Panc1 (cell line): ENCODE measurements around the gene HCN2. TPM values are rescaled to one million over a fixed set of nuclear protein-coding genes. Genes with fewer than 3 reads are reported as not detected.

Source experiments
- ATAC-seq: fragments of 200-7000 bp; cut with Tn5 transposase; 2 replicates; pipeline ENCODE4 v1.9.1; 2020; ENCODE audit warnings: mild to moderate bottlenecking, moderate library complexity
- BruUV-seq: library from RNA; stranded (reverse); fragments of 400-500 nt; replicated peaks from 2 replicates; lab custom pipeline; 2021; lab: Mats Ljungman, UMichigan
- CTCF ChIA-PET: fragments of 300-600 bp; sonication (Branson Sonifier 250); formaldehyde crosslinking; loops from one replicate; lab custom pipeline; 2022; ENCODE audit warnings: antibody characterized with exemption; lab: Charles Lee
- POLR2A ChIA-PET: fragments of 300-600 bp; sonication (Branson Sonifier 250); formaldehyde crosslinking; loops from one replicate; lab custom pipeline; 2022; ENCODE audit warnings: antibody characterized with exemption; lab: Charles Lee
- DNase-seq: peaks from one replicate; pipeline ENCODE4 v3.0.0-alpha.2; 2010; ENCODE audit warnings: low read depth, low spot score
- H3K27ac ChIP-seq: 2 replicates; pipeline ENCODE4 v1.5.1; 2011; ENCODE audit warnings: mild to moderate bottlenecking, low read length, inconsistent platforms
- H3K27me3 ChIP-seq: fragments of 200-500 bp; sonication (Bioruptor generic); 2 replicates; pipeline ENCODE4 v1.6.0; 2014; ENCODE audit warnings: low read length, inconsistent platforms; ENCODE audit not compliant: control insufficient read depth, insufficient read depth
- H3K36me3 ChIP-seq: fragments of 200-500 bp; sonication (Bioruptor generic); 2 replicates; pipeline ENCODE4 v1.5.1; 2014; ENCODE audit warnings: inconsistent platforms, mild to moderate bottlenecking, low read length, moderate library complexity; ENCODE audit not compliant: control insufficient read depth, insufficient read depth
- H3K4me1 ChIP-seq: 2 replicates; pipeline ENCODE4 v1.5.1; 2011; ENCODE audit warnings: inconsistent platforms, mild to moderate bottlenecking, low read length, moderate library complexity; ENCODE audit not compliant: control insufficient read depth, insufficient read depth
- H3K4me3 ChIP-seq, 2 experiments: 2 replicates each; pipeline ENCODE4 v1.5.1; 2011 to 2012; ENCODE audit warnings: low read depth in 2 of 2, low read length in 2 of 2, mild to moderate bottlenecking in 2 of 2, inconsistent platforms in 1 of 2, moderate library complexity in 1 of 2
- H3K9me3 ChIP-seq: fragments of 200-500 bp; sonication (Bioruptor generic); 2 replicates; pipeline ENCODE4 v1.5.1; 2014; ENCODE audit warnings: low read depth, mild to moderate bottlenecking, inconsistent platforms, low read length, moderate library complexity; ENCODE audit not compliant: control insufficient read depth, insufficient read depth
- CTCF ChIP-seq: fragments of 450-650 bp; IDR thresholded peaks from 2 replicates; pipeline ENCODE4 v1.5.1; 2017; ENCODE audit warnings: mild to moderate bottlenecking
- POLR2AphosphoS5 ChIP-seq: IDR thresholded peaks from 2 replicates; pipeline ENCODE4 v1.6.1; 2012; ENCODE audit warnings: mild to moderate bottlenecking, low read depth, low read length, moderate library complexity
- REST ChIP-seq, 2 experiments: IDR thresholded peaks; 2 replicates each; pipeline ENCODE4 v1.6.1; 2011 to 2012; ENCODE audit warnings: low read depth in 2 of 2, control low read depth in 1 of 2, low read length in 1 of 2, mild to moderate bottlenecking in 1 of 2, moderate library complexity in 1 of 2; ENCODE audit not compliant: insufficient read depth in 1 of 2
- SIN3A ChIP-seq: IDR thresholded peaks from 2 replicates; pipeline ENCODE4 v1.6.1; 2012; ENCODE audit warnings: low read depth, mild to moderate bottlenecking, low read length, moderate library complexity, borderline replicate concordance; ENCODE audit not compliant: insufficient read depth
- TCF7L2 ChIP-seq: IDR thresholded peaks from 2 replicates; pipeline ENCODE4 v1.6.1; 2011; ENCODE audit warnings: mild to moderate bottlenecking, low read depth, low read length, inconsistent platforms
- in situ Hi-C: cut with HindIII; loops from 2 replicates; pipeline ENCODE4 v1.10.0; 2016; ENCODE audit warnings: low sequenced_read_pairs, low pct_unique_long_range_greater_than_20kb
- intact Hi-C: fragments of 100-400 bp; cut with micrococcal nuclease; formaldehyde crosslinking; loops from one replicate; pipeline ENCODE4 v1.10.0; 2022; ENCODE audit not compliant: unreplicated experiment
- total RNA-seq: library from RNA; stranded (reverse); gene quantifications from one replicate; pipeline ENCODE4 v1.2.1, GENCODE V29; 2021; ENCODE audit not compliant: unreplicated experiment

Gene HCN2
- total RNA-seq, 1 experiment from 2014 or later = 15.1 TPM

- in situ Hi-C loops = no loop called here
- no peaks in the 10 kb centered on the region; the same call in 1 of the 2 replicates for H3K4me1 ChIP-seq
- ATAC-seq = no peak
- H3K36me3 ChIP-seq = no peaks in the 10 kb centered on the region
- intact Hi-C loops = no loop called here
- H3K27me3 ChIP-seq = no peaks in the 10 kb centered on the region
- CTCF ChIA-PET = no interaction called here
- H3K4me3 ChIP-seq = no peak overlapping the region
- DNase-seq = no peak
- no peaks in the 10 kb centered on the region for H3K9me3 ChIP-seq
- POLR2A ChIA-PET = no interaction called here
- H3K27ac ChIP-seq = no peak overlapping the region
- no TSS peak for BruUV-seq
- TF ChIP-seq SIN3A (no peak), POLR2AphosphoS5 (no peak)
These were observed 32.1 kb downstream of the HCN2 start for GRCh38 chr19:621819-622218.

- intact Hi-C loops = no loop called here
- no peak for ATAC-seq
- CTCF ChIA-PET = no interaction called here
- no peaks in the 10 kb centered on the region for H3K9me3 ChIP-seq
- no peaks in the 10 kb centered on the region for H3K36me3 ChIP-seq
- TF ChIP-seq CTCF (no peak), TCF7L2 (no peak), POLR2AphosphoS5 (no peak), REST (IDR thresholded peaks at IDR 0.05; ENCODE audit: insufficient read depth in 1 of 2, low read depth in 2 of 2, low read length in 1 of 2) (no peak), SIN3A (no peak)
- H3K4me1 ChIP-seq = no peaks in the 10 kb centered on the region; the same call in 1 of the 2 replicates
- no peak overlapping the region for H3K4me3 ChIP-seq
- POLR2A ChIA-PET = no interaction called here
- in situ Hi-C loops = no loop called here
- DNase-seq = no peak
- H3K27ac ChIP-seq = no peak overlapping the region
- H3K27me3 ChIP-seq = no peaks in the 10 kb centered on the region
- no TSS peak for BruUV-seq
These were observed 33.0 kb downstream of the HCN2 start for GRCh38 chr19:622666-623065.

GRCh38 chr19:623175-623916 lies 33.7 kb downstream of the HCN2 start:
- Histone ChIP-seq H3K36me3 (no peaks in the 10 kb centered on the region), H3K4me3 (no peak overlapping the region), H3K9me3 (no peaks in the 10 kb centered on the region), H3K27me3 (no peaks in the 10 kb centered on the region), H3K27ac (no peak overlapping the region), H3K4me1 (no peaks in the 10 kb centered on the region; the same call in 1 of the 2 replicates)
- DNase-seq = no peak
- ChIA-PET POLR2A (no interaction called here), CTCF (no interaction called here)
- in situ Hi-C loops = no loop called here
- ATAC-seq = no peak; the same call in 1 of the 2 replicates
- TF ChIP-seq REST (IDR thresholded peaks at IDR 0.05; ENCODE audit: insufficient read depth in 1 of 2, low read depth in 2 of 2, low read length in 1 of 2) = no peak
- no peak for TF ChIP-seq POLR2AphosphoS5
- TF ChIP-seq CTCF = no peak
- no peak for TF ChIP-seq SIN3A
- TF ChIP-seq TCF7L2 = no peak
- no TSS peak for BruUV-seq
- intact Hi-C loops = no loop called here
